Omental fat pad (tissue), 4 donors: Measurements from ENCODE around the gene SERPING1. TPM values are rescaled to one million over a fixed set of nuclear protein-coding genes. Genes with fewer than 3 reads are reported as not detected.

ENCODE experiments used
- ATAC-seq: fragments of 150-250 bp; one replicate; pipeline ENCODE4 v1.9.1; 2016; ENCODE audit warnings: mild to moderate bottlenecking, moderate library complexity; ENCODE audit not compliant: low FRiP score
- DNase-seq: peaks from one replicate; pipeline ENCODE4 v3.0.0-alpha.2; 2019; ENCODE audit warnings: low spot score
- CTCF ChIP-seq, 3 donors: fragments of 450-650 bp; IDR thresholded peaks; one replicate each; pipeline ENCODE4 v1.5.1; 2016 to 2017; ENCODE audit warnings: antibody characterized with exemption in 3 of 3, mild to moderate bottlenecking in 3 of 3, moderate library complexity in 2 of 3
- small RNA-seq: library from RNA; depleted of rRNA; stranded (forward); fragments of <200 nt; gene quantifications from one replicate; pipeline ENCODE3, GENCODE V24; 2016
- total RNA-seq, 4 donors: library from RNA; depleted of rRNA; stranded (reverse); fragments of >200 nt; gene quantifications; one replicate each; pipeline ENCODE4 v1.1.0, GENCODE V29; 2016

Gene SERPING1
- total RNA-seq, 4 donors from 2014 or later: 500 to 1,674 (median 892) TPM

- ATAC-seq (no peak), DNase-seq (no peak)
- TF ChIP-seq CTCF (IDR thresholded peaks at IDR 0.05): no peak
Observed at GRCh38 chr11:57659669-57660068, 62.2 kb downstream of the SERPING1 start.

GRCh38 chr11:57662893-57663292 is 65.4 kb downstream of the SERPING1 start:
- ATAC-seq (no peak), DNase-seq (no peak)
- TF ChIP-seq CTCF (IDR thresholded peaks at IDR 0.05): no peak

GRCh38 chr11:57663975-57664374 is 66.5 kb downstream of the SERPING1 start:
- no peak for DNase-seq
- TF ChIP-seq CTCF (IDR thresholded peaks at IDR 0.05): no peak
- no peak for ATAC-seq

Small RNA genes lying within 50 kb of the gene (small RNA-seq; reads per million reads assigned to genes)
- 369 reads per million, percentile 98 among the genes with 10 or more reads in this experiment for gene MIR130A

Other genes starting within 250 kb of the SERPING1 start
- gene PRG3, start 216.5 kb upstream of the SERPING1 start, total RNA-seq: not detected
- gene PRG2, start 207.0 kb upstream of the SERPING1 start, total RNA-seq: 1 to 10 TPM in 1 of 4 donors, not detected in 3; 1.0 TPM
- 100 to 1,000 TPM in 3 of 4 donors, 10 to 100 TPM in 1; 73.3 to 152 (median 112) TPM for gene SLC43A3, start 170.6 kb upstream of the SERPING1 start, total RNA-seq
- gene RTN4RL2, start 137.2 kb upstream of the SERPING1 start, total RNA-seq: 1 to 10 TPM in 1 of 4 donors, under 1 TPM in 2, not detected in 1; 0.25 to 1.4 (median 0.74) TPM
- gene SLC43A1, start 82.0 kb upstream of the SERPING1 start, total RNA-seq: 10 to 100 TPM; 11.5 to 40.4 (median 16.5) TPM
- gene TIMM10, start 66.9 kb upstream of the SERPING1 start, total RNA-seq: 10 to 100 TPM; 42.9 to 49.0 (median 45.9) TPM
- not detected for gene SMTNL1, start 60.1 kb upstream of the SERPING1 start, total RNA-seq
- gene UBE2L6, start 30.0 kb upstream of the SERPING1 start, total RNA-seq: 100 to 1,000 TPM in 1 of 4 donors, 10 to 100 TPM in 3; 46.5 to 104 (median 52.6) TPM
- 1 to 10 TPM in 3 of 4 donors, under 1 TPM in 1; 0.63 to 1.8 (median 1.5) TPM for gene YPEL4, start 52.2 kb downstream of the SERPING1 start, total RNA-seq
- 10 to 100 TPM; 12.3 to 26.1 (median 15.7) TPM for gene CLP1, start 60.1 kb downstream of the SERPING1 start, total RNA-seq
- 10 to 100 TPM; 44.1 to 61.5 (median 50.7) TPM for gene ZDHHC5, start 70.4 kb downstream of the SERPING1 start, total RNA-seq
- 10 to 100 TPM; 10.7 to 14.4 (median 12.2) TPM for gene MED19, start 114.5 kb downstream of the SERPING1 start, total RNA-seq
- gene TMX2, start 114.9 kb downstream of the SERPING1 start, total RNA-seq: 10 to 100 TPM; 49.0 to 73.9 (median 68.8) TPM
- gene SELENOH, start 143.8 kb downstream of the SERPING1 start, total RNA-seq: 100 to 1,000 TPM; 101 to 123 (median 113) TPM
- not detected for gene BTBD18, start 154.1 kb downstream of the SERPING1 start, total RNA-seq
- 100 to 1,000 TPM in 2 of 4 donors, 10 to 100 TPM in 2; 85.5 to 174 (median 105) TPM for gene CTNND1, start 164.1 kb downstream of the SERPING1 start, total RNA-seq